GM12875 (cell line): ENCODE data around the gene SLC12A7.

ENCODE experiments used
- H3K4me3 ChIP-seq: one replicate; pipeline ENCODE4 v1.5.1; 2011; ENCODE audit warnings: low read depth, low read length, control low read depth
- TF ChIP-seq, protein P1 (sequence below): IDR thresholded peaks from 2 replicates; pipeline ENCODE4 v1.5.1; 2011; ENCODE audit warnings: low read depth, mild to moderate bottlenecking, control low read depth, inconsistent platforms, low read length, moderate library complexity, borderline replicate concordance; ENCODE audit not compliant: insufficient read depth

The SLC12A7 gene

DNA sequence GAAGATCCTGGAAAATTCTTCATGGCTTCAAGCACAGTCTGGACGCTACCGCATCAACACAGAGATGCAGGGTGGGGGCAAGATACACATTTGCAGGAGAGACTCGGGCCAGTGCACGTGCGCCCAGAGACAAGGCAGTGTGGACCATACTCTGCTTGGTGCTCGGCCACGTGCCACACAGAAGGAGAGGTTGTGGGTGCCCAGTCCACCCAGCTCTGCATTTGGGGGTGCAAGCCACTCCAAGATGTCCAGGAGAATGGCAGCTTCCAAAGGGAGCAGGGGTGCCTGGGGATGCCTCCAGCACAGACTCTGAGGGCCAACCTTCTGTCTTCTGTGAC lies 99.0 kb downstream of the SLC12A7 start:
- TF ChIP-seq, protein P1, sequence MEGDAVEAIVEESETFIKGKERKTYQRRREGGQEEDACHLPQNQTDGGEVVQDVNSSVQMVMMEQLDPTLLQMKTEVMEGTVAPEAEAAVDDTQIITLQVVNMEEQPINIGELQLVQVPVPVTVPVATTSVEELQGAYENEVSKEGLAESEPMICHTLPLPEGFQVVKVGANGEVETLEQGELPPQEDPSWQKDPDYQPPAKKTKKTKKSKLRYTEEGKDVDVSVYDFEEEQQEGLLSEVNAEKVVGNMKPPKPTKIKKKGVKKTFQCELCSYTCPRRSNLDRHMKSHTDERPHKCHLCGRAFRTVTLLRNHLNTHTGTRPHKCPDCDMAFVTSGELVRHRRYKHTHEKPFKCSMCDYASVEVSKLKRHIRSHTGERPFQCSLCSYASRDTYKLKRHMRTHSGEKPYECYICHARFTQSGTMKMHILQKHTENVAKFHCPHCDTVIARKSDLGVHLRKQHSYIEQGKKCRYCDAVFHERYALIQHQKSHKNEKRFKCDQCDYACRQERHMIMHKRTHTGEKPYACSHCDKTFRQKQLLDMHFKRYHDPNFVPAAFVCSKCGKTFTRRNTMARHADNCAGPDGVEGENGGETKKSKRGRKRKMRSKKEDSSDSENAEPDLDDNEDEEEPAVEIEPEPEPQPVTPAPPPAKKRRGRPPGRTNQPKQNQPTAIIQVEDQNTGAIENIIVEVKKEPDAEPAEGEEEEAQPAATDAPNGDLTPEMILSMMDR = no peak
- H3K4me3 ChIP-seq = no peak overlapping the region

DNA sequence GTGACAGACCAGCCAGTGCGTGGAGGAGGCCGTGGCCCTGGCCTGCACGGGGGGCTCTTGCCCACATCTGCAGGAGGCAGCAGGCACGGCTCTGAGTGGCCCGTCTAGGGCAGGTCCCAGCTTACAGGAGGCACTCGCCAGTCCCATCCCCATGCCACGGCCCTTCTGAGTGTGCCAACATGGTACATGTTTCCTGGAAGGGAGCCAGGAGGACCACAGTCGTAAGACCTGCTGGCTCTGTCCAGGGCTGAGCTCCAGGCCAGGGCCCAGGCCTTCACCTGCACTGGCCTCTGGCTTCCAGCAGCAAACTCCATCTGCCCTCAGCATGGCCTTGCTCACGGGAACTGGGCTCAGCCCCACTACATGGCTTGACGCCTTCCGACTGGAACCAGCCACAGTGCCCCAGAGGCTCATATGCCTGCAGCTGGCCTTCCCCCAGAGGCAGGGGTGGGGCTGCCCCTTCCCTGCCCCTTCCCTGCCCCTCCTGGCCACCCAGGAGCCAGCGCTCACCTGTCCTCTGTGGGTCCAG lies 99.5 kb downstream of the SLC12A7 start:
- H3K4me3 ChIP-seq = no peak overlapping the region
- TF ChIP-seq, protein P1 = no peak

DNA sequence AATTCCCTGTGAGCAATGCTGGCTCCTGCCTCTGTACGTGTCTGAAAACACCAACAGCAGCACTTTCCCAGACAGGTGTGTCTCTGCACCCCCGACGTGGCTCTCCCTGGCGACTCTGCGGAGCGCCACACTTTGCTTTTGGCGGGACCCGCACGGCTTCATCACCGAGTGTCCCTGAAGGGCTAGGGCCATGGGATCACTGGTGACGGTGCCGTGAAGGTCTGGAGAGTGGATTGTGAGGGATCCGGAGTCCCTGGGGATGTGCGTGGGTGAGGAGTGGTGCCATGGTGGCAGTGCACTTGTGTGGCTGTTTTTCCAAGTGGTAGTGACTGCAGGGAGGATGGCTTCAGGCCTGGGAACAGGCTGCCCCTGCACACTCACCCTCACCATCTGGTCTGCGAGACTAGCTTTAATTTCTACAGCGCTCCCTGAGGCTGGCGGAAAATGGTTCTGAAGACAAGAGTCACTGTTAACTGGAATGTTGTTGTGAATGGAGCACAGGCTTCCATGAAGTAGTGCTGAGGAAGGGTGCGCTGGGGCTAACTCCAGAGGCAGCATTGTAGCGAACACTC lies 100.0 kb downstream of the SLC12A7 start:
- TF ChIP-seq, protein P1 = no peak
- no peak overlapping the region for H3K4me3 ChIP-seq

DNA sequence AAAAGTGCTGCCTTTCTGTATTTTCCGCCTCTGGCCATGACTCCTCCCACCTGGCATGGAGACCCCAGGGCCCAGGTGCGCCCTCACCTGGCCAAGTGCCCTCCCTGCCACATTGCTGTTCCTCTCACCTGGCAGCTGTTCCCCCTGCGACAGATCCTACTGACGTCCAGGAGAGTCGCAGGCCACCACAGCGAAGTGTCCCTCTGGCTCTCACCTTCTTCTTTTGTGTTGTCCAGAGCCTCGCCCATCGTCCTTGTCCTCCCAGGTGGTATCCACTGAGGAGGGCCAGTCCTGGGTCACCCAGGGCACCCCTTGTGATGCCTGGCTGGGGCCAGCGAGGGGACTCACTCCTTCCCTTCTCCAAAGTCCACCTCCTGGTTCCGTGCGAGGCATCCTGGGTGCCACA lies 100.6 kb downstream of the SLC12A7 start:
- TF ChIP-seq, protein P1 = peak; percentile 68
- H3K4me3 ChIP-seq = no peak overlapping the region

DNA sequence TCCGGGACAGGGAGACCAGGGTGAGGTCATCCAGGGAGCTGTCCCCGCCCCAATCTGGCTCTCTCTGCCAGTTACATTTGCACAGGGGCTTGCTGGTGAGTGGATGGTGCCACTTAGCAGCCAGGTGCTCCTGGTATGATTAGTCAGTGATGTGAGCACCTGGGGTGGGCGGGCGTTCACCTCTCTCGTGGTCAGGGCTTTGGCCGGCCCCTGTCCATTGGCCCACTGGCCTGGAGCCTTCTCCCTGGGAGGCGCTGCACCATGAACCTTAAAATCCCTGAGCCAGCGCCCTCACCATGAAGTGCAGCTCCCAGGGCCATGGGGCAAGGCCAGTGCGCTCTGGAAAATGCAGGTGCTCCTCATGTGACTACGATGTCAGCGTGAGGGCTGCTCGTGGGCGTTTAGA lies 101.2 kb downstream of the SLC12A7 start:
- H3K4me3 ChIP-seq = no peak overlapping the region
- TF ChIP-seq, protein P1 = no peak

DNA sequence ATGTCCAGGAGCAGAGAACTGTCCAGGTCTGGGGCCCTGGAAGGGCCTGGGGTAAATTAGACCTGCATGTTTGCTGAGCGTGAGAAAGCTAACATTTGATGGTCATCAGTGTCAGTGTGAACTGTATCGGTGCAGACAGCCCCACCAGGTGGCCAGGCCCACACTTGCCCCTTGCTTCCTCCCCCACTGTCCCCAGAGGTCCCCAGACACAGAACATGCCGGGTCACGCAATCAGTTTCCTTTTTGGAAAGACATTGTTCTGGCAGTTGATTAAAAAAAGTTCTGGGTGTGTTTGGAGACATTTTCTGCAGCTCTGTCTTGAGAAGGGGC lies 101.7 kb downstream of the SLC12A7 start:
- no peak overlapping the region for H3K4me3 ChIP-seq
- TF ChIP-seq, protein P1 = no peak

DNA sequence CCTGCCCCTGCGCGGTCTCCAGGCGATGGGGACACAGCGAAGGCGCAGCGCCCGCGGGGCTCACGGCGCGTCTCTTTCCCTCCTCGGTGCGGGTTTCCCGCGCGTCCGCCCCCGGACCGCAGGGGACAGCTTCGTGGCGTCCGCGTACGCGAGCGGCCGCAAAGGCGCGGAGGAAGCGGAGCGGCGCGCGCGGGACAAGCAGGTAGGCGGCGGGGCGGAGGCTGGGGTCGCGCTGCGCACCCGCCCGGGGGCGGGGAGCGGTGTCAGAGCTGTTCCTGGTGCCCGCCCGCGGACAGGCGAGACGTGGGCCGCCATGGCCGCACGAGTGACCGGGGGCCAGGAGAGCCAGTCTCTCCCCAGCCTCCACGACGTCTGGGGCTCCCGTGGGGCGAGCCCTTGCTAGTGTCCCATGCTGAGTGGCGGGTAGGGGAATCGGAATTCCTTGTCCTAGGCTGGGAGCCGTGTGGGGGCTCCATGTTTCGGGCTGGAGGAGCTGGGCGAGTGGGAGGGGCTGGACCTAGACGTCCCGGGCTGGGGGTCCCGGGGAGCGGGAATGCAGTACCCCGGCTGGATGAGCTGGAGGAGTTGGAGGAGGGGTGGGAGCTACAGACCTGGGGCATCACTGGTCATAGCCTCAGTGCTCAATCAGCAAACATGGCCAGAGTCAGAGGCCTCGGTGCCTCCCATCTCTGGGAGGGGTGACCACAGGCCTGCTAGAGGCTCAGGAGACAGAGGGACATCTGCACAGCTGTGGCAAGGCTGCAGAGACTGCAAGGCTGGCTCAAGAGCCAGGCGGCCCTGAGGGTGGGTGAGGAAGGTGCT lies 102.3 kb downstream of the SLC12A7 start:
- H3K4me3 ChIP-seq = no peak overlapping the region
- TF ChIP-seq, protein P1 = no peak
